CD4-positive, alpha-beta T cell treated with Interleukin-21 for 1 hour (primary cell): Measurements from ENCODE around the gene DNAI1.
"Not testable (repeated sequence)": the region's sequence is repeated elsewhere in the genome, so short reads cannot be mapped to it uniquely, and the experiment has no call there.

ENCODE experiments used
- DNase-seq: peaks from one replicate; pipeline ENCODE4 v3.0.0-alpha.2; 2020

The DNAI1 gene

DNA sequence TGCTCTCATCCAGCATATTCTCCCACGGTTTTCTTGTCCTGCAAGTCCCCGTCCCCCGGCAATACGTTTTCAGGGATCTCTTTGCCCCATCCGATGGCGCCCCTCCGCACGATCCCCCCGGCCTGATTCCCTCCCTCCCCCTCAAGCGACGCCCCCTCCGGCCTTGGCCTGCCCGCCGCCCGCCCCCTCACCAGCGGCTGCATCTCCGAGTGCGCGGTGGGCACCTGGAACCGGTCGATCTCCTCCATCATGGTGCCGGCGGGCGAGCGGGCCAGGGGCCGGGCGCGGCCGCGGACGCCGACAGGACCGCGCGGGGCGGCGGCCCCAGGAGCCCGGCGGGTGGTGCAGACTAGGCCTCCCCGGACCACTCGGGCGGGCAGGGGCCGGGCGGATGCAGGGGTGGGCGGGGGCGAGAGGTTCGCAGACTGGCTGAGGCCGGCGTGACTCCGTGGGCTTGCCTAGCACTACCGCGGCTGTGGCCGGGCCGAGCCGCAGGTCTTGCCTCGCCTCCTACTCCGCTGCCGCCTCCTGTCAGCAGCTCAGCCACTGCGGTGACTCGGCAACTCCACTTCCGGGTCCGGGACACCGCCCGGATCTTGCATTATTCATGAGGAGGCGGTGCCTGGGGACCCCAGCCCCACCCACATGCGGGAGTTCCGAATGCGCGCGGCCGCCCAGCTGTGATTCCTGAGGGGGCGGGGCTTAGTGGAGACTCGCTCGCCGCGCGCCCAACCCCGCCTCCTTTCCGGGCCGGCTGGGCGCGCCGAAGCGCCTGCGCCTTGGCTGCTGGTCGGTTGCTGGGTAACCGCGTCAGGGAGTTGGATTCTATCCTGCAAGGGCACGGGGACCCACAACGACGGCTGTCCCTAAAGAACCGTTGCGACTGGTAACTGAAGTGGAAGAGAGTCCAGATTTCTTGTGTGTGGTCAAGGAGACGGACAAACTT lies at the start of gene DNAI1, which contains the start of gene FAM219A:
TSS of gene DNAI1 (plus strand) at position 793 of the 946 bp plus-strand sequence. CDS start 201 bp downstream, outside the sequence.
TSS of gene FAM219A (minus strand) at position 558 of the 946 bp plus-strand sequence. CDS start at position 251, 307 bp downstream.
- DNase-seq: peak; percentile 99

DNA sequence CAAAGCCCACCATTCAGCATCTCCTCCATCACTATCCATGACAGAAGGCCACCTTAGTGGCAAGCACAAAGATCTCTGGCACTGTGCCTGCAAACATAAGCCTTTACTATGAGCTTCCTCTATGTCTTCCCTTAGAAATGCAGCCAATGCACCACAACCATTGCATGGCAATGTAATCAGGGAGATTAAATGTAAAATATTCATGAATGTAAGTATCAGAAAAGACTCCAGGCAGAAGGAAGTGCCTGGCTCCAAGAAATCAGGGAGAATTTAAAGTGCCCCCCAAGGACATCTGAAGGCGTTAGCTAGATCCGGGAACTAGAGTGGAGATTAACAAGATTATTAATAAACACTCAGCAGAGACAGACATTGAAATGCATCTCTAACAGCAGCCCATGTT lies 49.5 kb upstream of the DNAI1 start:
- no peak for DNase-seq

DNA sequence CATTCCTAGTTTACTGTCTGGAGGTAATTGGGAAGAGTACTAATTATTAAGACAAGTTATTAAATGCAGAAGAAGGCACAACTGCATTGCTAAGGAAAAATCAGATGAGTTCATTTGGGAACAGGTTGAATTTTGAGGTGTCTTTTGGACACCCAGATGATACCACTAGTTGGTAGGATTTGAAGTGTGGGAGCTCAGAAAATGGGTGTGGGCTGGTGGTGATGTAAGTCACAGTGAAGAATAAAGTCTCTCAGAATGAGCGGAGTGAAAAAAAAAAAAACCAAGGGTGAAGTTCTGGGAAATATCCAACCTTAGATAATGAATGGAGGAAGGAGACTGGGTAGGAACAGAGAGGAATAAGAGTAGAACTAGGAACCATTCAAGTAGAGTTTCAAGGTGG lies 46.3 kb upstream of the DNAI1 start:
- no peak for DNase-seq

DNA sequence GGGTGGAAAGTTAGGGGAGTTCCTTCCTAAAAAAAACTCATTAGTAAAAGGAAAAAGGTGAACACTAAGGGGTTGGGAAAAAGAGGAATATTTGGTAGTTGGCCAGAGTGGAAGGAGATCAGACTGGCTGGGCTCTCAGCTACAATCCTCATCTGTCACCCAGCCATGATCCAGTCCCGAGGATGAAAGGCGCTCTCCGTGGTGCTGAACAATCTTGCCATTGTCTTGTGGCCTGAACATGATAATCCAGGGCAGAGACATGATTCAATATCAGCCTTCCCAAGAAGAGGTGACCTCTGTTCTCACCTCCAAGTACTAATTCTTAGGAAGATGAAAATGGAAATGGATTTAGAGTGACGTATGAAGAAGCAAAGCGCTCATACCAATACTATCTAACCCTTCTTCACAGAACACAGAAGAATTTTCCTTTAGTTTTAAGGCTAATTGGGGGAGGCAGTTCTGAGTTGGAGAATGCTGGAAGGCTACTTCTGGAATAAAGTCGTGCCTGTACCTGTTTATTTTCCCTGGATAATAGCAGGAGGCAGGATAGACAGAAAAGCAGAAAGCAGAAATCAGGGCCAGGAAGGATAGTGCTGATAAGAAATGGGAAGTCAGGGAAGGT lies 45.3 kb upstream of the DNAI1 start:
- peak; percentile 19 for DNase-seq

DNA sequence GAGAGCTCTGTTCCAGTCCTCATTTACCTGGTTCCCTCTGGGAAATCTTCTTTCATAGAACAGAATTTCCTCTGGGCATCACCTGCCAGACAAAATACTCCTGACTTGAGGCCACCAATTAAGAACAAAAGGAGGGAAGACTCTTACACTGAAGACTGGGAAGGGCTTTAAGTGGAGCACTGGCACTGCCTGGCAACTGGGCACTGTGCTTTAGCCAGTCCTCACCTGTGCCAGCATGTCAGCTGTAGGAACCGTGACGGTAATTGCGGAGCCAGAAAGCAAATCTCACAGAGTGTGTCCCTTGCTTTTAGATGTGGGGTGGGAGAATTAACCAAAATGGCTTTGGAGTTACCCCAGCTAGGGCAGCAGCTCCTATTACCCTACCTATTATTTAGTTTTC lies 40.9 kb upstream of the DNAI1 start:
- no peak for DNase-seq

DNA sequence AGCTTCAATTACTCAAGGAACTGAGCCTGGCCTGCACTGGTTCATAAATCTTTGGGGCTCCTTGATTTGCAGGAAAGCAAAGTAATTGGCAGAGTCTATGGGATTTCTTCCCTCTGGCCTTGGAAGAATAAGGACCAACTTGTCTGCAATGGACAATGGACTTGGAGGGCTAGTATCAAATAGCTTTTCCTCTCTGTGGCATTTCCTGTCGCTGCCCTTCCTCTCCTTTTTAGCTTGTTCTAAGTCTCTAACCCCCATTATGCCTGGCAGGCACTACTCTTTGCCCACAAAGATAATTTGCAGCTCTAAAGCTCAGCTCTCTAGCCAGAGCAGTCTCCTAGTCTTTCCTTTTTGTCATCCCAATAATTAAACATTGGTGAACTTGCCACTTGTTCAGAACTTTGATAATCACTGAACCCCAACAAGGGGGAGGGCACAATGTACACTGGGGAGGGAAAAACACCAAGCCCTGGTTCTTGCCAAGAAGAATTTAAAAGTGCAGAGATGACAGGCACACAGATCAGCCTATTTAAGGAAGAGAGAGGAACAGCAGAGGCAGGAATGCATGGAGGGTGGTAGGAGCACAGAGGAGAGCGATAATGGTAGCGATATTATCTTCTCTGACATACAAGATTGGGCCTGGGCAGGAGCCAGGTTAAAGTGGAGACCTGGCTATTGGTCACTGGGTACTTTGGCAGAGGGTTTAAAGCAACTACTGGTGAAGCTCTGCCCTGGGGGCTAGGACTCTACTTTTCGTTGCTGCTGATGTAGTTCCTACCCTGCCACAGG lies 38.7 kb upstream of the DNAI1 start:
- DNase-seq: no peak

DNA sequence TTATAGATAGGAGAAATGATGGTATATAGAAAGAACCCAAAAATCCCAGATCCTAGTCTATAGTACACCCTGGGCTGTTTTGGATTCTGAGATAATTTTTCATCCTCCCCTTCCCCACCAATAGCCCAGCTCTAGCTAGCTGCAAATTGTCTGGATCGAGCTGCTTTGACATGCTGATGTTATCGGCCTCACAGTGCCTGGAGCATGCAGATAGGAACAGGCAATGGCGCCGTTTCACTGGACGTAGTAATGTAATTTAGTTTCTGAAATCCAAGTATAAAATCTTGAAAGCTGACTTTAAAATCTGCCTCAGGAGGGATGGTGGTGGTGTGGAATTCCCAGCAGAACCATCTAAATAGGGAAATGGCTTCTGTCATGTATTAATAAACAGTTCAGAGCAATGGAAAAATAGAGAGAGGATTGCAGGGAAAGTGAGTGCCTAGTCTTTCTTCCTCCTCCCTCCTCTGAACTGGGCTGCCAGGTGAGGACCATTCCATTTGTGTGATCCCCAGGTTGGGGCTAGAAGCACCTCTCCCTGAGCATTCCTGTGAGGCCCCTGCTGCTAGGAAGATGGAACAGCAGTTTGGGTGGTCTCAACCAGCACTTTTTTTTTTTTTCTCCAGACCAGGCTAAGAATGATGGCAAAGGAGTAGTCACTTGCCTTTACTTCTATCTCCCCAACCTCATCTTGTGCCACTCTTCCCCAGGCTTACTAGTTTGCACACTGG lies 32.1 kb upstream of the DNAI1 start:
- no peak for DNase-seq

DNA sequence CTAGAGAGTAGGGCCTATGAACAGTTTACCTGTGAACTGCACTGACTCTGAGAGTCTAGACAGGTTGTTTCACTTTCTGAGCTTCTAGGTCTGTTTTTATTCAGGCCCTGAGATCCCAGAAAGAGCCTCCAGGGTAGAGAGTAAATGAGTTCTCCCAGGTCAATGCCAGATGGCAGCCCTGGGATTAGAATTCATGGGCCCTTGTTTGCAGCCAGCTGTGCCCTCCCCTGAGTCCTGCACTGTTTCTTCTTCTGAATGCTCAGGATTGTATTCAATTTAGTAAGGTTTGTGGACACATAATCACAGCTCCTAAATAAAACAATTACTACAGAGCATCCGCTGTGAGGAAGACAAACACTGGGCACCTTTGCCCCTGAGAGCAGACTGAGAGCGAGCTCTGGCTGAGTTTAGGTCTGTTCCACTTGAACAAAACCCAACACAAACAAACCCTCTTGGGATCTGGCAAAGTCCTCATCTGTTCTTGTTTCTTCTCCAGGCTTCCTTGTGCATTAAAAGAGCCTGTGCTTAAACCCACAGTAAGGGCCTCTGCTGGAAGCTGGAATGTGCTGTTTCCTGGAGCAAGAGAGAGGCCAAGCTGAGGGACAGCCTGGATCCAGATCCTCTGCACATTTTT lies 30.2 kb upstream of the DNAI1 start:
- DNase-seq: no peak

DNA sequence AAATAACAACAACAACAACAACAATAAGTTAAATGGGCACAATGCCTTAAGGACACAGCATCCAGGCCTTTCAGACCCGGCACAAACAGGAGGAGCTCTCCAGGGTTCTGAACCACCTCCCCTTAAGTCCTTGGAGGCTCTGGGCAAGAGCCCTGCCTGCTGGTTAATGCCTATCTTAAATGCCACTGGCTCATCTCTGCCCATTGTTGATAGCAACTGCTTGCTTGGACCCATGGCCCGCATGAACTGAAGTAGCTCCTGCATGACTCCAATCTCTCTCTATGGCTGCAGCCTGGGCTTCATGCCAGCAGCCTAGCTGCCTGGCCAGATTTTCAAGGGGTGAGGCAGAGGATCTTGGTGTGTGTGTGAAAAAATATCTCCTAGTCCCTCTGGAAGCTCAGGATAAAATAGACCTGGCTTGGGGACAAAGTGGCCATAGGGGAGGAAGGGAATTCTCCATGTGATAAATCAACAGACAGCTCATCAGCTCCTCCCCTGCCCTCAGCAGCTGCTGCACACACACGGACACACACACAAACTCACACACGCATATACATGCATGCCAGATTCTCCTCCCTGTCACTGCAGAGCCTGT lies 27.7 kb upstream of the DNAI1 start:
- DNase-seq: no peak

DNA sequence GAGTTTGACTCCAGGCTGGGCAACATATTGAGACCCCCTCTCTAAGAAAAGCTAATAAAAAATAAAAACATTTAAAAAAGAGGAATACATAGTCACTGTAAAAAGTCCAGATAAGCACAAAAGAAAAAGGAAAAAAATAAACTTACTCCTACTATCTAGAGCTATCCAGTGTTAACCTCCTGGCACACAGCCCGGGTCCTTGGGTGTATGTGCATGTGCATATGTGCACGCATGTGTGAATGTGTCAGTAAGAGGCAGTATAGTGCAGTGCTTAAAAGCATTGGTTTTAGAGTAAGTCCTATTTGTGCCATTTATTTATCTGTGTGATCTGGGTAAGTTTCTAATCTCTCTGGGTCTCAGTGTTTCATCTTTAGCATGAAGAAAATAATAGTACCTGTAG lies 26.9 kb upstream of the DNAI1 start:
- no peak for DNase-seq

DNA sequence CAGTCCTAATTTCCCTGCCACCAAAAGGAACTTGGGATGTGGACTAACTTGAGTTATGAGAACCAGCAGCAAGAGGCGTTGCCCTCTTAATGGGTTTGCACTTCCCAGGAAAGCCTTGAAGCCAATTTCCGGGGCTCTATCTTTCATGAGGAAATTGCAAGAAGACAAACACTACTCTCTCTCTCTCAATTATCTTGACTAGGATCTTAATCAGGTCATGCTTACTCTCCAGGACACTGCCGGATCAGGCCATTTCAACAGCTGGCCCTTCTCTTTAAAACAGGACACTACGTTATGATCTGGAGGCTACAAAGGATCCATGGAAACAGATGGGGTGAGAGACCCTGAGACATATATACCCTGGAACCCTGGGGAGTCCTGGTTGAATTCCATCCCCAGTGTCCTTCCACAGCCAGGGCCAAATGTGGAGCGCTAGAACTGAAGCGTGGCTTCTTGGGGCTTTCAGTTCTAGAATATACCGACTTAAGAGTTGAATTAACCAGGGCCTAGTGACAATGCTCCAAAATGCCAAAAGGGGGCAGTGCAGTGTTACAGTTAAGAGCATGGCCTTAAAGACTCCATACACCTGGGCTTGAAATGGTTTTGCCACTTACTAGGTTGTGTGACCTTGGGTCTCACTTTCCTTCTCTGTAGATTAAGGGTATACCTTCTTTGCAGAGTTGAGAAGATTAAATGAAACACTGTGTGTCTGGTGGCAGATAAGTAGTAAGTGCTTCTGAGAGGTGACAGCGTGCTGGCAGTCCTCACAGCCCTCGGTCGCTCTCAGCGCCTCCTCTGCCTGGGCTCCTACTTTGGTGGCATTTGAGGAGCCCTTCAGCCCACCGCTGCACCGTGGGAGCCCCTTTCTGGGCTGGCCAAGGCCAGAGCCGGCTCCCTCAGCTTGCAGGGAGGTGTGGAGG lies 21.3 kb upstream of the DNAI1 start:
- DNase-seq: peak; percentile 76

DNA sequence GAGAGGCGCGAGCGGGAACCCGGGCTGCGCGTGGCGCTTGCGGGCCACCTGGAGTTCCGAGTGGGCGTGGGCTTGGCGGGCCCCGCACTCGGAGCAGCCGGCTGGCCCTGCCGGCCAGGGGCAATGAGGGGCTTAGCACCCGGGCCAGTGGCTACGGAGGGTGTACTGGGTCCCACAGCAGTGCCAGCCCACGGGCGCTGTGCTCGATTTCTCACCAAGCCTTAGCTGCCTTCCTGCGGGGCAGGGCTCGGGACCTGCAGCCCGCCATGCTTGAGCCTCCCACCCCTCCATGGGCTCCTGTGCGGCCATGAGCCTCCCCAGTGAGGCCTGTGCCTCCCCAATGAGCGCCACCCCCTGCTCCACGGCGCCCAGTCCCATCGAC lies 20.7 kb upstream of the DNAI1 start:
- DNase-seq: not testable (repeated sequence)

DNA sequence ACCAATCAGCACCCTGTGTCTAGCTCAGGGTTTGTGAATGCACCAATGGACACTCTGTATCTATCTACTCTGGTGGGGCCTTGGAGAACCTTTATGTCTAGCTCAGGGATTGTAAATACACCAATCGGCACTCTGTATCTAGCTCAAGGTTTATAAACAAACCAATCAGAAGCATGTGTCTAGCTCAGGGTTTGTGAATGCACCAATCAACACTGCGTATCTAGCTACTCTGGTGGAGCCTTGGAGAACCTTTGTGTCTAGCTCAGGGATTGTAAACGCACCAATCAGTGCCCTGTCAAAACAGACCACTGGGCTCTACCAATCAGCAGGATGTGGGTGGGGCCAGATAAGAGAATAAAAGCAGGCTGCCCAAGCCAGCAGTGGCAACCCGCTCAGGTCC lies 20.1 kb upstream of the DNAI1 start:
- not testable (repeated sequence) for DNase-seq

DNA sequence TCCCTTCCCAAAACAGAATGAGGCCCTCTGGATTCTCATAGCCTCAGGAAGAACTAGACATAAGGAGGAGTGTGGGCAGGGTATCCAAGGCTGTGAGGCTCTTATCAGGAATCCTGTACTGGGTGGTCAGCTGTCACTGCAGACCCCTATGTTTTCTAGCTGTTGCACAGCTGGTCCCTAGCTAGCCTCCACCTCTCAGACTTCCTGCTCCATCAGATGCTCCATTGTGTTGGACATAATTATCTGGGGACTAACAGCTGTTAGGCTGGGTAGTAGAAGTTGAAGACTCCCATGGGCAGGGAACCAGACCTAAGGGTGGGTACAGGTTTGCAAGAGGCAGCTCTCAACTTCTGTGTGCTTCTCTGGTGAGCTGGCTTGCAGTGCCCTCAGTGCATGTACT lies 18.6 kb upstream of the DNAI1 start:
- DNase-seq: no peak

DNA sequence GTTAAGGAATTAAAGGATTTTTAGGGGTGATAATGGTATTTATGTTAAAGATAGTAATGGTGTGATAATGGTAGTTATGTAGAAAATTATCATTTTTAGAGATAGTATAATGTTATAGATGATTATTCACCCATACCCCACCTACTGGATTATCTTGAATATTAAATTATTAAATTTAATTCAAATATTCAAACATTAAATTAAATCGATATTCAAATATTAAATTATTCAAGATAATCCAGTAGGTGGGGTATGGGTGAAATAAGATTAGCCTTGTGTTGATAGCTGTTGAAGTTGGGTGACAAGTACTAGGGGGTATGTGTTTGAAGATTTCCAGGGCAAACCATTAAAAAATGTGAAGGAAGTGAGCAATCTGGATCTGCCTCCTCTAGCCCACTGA lies 15.8 kb upstream of the DNAI1 start:
- DNase-seq: no peak

DNA sequence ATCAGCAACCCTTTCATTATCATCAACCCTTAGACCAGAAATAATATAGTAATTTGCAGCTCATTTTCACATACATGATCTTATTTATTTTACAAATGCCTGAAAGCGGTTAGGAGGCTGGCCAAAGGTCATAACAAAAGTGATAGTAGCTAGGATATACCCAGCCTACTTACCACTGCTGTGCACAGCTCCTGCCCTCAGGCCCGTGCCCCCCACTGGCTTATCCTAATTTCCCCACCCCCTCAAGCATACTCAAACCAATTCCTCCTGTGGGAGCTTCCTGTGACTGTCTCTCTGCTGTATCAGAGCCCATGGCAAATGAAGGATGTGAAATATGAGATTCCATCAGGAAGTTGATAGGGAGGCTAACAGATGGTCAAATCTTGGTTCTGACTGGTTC lies 15.1 kb upstream of the DNAI1 start:
- DNase-seq: no peak

DNA sequence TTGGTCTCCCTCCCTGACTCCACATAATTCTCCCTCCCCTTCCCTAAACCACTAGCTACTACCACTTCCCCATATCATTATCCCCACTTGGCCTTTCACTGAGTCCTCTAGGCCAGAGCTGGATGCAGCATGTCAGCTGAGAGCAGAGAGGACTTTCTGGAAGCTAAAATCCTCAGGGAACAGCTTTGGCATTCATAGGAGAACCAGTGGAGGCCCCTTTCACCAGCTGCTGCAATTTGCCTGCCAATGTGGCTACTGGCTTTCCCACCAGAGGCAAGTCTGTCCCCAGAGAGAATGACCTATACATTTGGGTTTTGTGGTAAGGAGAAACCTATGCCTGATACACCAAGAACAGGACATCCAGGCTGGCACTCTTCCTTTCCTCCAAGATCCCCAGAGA lies 14.6 kb upstream of the DNAI1 start:
- no peak for DNase-seq

DNA sequence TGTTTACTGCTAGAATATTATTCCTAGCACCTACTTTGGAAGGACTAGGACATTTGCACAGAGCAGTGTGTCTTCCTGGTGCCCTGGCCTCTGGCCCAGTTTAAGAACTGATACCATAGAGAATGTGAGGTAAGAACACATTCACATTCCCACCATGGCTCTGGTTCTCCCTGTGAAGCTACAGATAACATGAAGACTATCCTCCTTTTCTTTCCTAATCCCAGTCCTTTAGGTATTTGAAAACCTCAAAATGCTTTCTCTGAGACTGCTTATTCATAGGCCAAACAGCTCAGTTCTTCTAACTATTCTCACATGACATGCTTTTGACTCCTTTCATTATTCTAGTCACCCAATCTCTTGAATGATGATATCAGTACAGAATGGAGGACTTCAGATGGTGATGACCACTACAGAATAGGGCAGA lies 12.1 kb upstream of the DNAI1 start:
- DNase-seq: no peak

DNA sequence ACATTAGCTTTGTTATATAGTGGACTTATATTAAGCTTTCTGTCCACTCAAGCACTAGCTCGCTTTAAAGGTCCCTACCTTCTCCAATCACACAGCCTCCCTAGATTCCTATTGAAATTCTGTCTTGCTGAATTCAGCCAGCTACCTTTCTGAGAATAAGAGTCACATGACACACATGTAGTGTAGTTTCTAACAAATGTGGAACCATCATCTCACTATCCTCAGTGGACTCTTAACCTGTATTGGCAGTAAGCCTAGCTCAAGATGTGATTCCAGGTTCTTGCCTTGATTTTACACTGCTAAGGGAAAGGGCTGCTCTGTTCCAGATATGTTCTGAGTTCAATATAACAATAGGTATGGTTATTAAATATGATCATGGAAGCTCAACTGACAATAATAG lies 11.7 kb upstream of the DNAI1 start:
- no peak for DNase-seq

DNA sequence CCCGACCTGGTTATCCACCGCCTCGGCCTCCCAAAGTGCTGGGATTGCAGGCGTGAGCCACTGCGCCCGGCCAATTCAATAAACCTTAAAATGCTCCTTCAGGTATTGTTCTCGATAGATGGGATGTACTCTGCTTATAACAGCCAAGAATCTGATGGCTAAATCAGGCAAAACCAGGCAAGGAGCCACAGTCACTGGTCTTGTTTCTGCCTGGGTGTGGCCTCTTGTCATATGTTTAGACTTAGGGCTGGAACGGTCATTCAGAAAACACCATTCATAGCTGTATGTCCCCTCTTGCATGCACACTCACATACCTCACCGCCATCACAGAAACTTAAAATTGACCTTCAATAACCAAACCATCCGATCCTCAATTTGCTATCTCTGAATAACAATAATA lies 8.0 kb upstream of the DNAI1 start:
- no peak for DNase-seq

DNA sequence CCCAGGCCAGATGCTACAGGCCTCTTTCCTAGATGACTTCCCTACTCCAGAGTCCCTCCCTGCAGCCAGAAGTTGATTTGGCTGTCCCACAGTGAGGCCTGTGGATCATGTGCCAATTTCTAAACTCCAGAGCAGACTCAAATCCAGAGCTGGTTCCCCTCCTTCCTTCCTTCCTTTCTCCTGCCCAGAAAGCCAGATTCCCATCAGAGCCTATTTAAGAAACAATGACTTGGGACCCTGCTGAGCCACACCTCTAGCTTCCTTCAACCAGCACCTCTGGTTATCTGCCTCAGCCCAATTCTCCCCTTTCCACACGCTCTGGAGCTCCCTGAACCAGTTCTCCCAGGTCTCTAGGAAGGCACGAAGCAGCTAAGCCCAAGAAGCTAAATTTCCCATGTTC lies 7.5 kb upstream of the DNAI1 start:
- no peak for DNase-seq
